Loucy (cell line): Measurements from ENCODE around the gene L1CAM.

Experiments used
- H2AFZ ChIP-seq: fragments of 200-600 bp; sonication (generic); 2 replicates; pipeline ENCODE4 v1.6.0; 2016; ENCODE audit warnings: antibody characterized with exemption, mild to moderate bottlenecking, low read length, moderate library complexity
- H3F3A ChIP-seq: fragments of 200-600 bp; 2 replicates; pipeline ENCODE4 v1.6.0; 2016; ENCODE audit warnings: antibody characterized with exemption, low read depth, mild to moderate bottlenecking
- H3K27me3 ChIP-seq: fragments of 200-600 bp; sonication (generic); 2 replicates; pipeline ENCODE4 v1.6.1; 2014; ENCODE audit warnings: low read length, mild to moderate bottlenecking; ENCODE audit not compliant: insufficient read depth, poor library complexity, severe bottlenecking
- H3K36me3 ChIP-seq: fragments of 200-600 bp; sonication (generic); 2 replicates; pipeline ENCODE4 v1.6.1; 2016; ENCODE audit warnings: low read length; ENCODE audit not compliant: insufficient read depth
- H3K4me1 ChIP-seq: fragments of 200-600 bp; sonication (generic); 2 replicates; pipeline ENCODE4 v1.5.1; 2014; ENCODE audit warnings: low read length, mild to moderate bottlenecking; ENCODE audit not compliant: insufficient read depth, poor library complexity, severe bottlenecking
- H3K4me2 ChIP-seq: fragments of 200-600 bp; sonication (generic); 2 replicates; pipeline ENCODE4 v1.6.0; 2014; ENCODE audit warnings: antibody characterized with exemption, low read length, low read depth, mild to moderate bottlenecking; ENCODE audit not compliant: poor library complexity, severe bottlenecking
- H3K4me3 ChIP-seq: fragments of 200-600 bp; sonication (generic); 2 replicates; pipeline ENCODE4 v1.5.1; 2014; ENCODE audit warnings: low read length, mild to moderate bottlenecking, mixed read lengths; ENCODE audit not compliant: poor library complexity, severe bottlenecking
- H3K79me2 ChIP-seq: fragments of 200-600 bp; sonication (generic); 2 replicates; pipeline ENCODE4 v1.6.1; 2014; ENCODE audit warnings: low read length; ENCODE audit not compliant: insufficient read depth
- H3K9ac ChIP-seq: fragments of 200-600 bp; sonication (generic); 2 replicates; pipeline ENCODE4 v1.6.0; 2014; ENCODE audit warnings: mild to moderate bottlenecking, low read depth, low read length, moderate library complexity; ENCODE audit not compliant: poor library complexity, severe bottlenecking
- H3K9me2 ChIP-seq: fragments of 200-600 bp; sonication (generic); replicated peaks from 2 replicates; pipeline ENCODE4 v1.6.1; 2016; ENCODE audit warnings: low read depth, low read length, mixed read lengths
- H3K9me3 ChIP-seq: fragments of 200-600 bp; sonication (generic); 2 replicates; pipeline ENCODE4 v1.6.1; 2014; ENCODE audit warnings: mild to moderate bottlenecking, antibody characterized with exemption, low read length, low read depth; ENCODE audit not compliant: insufficient read depth
- H4K20me1 ChIP-seq: fragments of 200-600 bp; sonication (generic); 2 replicates; pipeline ENCODE4 v1.6.0; 2014; ENCODE audit warnings: antibody characterized with exemption, low read length, mild to moderate bottlenecking; ENCODE audit not compliant: insufficient read depth, poor library complexity, severe bottlenecking
- EZH2phosphoT487 ChIP-seq: fragments of 200-600 bp; IDR thresholded peaks from 2 replicates; pipeline ENCODE4 v1.6.1; 2018; ENCODE audit warnings: antibody characterized with exemption, mild to moderate bottlenecking, moderate library complexity, borderline replicate concordance
- TF ChIP-seq, protein P1 (sequence below): fragments of 200-600 bp; sonication (generic); conservative IDR thresholded peaks from 2 replicates; pipeline ENCODE4 v1.5.1; 2014; ENCODE audit warnings: mild to moderate bottlenecking, antibody characterized with exemption, low read length

The L1CAM gene

DNA sequence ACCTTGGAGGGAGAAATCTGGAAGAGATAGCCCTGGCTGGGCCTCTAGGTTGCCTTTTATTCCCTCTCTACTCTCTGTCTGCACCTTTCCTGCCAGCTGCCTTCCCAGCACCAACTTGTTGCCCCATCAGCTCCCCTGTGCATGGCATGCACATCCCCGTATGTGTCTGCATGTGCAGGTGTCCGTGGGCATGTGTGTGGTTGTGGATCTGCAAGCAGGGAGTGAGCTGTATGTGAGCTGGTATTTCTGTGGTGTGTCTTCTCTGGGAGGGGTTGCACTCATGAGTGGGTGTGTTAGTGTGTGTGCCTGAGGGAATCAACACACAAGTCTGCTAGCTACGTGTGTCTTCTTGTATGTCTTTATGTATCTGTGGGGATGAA lies 9.9 kb downstream of the L1CAM start:
- Histone ChIP-seq H3K27me3 (no peaks in the 10 kb centered on the region), H3K4me2 (no peak overlapping the region), H2AFZ (no peak overlapping the region), H3K9ac (no peak overlapping the region), H3K36me3 (no peaks in the 10 kb centered on the region), H3K9me3 (no peaks in the 10 kb centered on the region), H3K79me2 (no peaks in the 10 kb centered on the region), H3K4me3 (no peak overlapping the region), H3K9me2 (no peaks in the 10 kb centered on the region), H4K20me1 (no peaks in the 10 kb centered on the region), H3F3A (no peaks in the 10 kb centered on the region), H3K4me1 (peaks cover 16% of the 10 kb centered on the region)
- no peak for TF ChIP-seq EZH2phosphoT487
- TF ChIP-seq, protein P1, sequence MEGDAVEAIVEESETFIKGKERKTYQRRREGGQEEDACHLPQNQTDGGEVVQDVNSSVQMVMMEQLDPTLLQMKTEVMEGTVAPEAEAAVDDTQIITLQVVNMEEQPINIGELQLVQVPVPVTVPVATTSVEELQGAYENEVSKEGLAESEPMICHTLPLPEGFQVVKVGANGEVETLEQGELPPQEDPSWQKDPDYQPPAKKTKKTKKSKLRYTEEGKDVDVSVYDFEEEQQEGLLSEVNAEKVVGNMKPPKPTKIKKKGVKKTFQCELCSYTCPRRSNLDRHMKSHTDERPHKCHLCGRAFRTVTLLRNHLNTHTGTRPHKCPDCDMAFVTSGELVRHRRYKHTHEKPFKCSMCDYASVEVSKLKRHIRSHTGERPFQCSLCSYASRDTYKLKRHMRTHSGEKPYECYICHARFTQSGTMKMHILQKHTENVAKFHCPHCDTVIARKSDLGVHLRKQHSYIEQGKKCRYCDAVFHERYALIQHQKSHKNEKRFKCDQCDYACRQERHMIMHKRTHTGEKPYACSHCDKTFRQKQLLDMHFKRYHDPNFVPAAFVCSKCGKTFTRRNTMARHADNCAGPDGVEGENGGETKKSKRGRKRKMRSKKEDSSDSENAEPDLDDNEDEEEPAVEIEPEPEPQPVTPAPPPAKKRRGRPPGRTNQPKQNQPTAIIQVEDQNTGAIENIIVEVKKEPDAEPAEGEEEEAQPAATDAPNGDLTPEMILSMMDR = no peak

DNA sequence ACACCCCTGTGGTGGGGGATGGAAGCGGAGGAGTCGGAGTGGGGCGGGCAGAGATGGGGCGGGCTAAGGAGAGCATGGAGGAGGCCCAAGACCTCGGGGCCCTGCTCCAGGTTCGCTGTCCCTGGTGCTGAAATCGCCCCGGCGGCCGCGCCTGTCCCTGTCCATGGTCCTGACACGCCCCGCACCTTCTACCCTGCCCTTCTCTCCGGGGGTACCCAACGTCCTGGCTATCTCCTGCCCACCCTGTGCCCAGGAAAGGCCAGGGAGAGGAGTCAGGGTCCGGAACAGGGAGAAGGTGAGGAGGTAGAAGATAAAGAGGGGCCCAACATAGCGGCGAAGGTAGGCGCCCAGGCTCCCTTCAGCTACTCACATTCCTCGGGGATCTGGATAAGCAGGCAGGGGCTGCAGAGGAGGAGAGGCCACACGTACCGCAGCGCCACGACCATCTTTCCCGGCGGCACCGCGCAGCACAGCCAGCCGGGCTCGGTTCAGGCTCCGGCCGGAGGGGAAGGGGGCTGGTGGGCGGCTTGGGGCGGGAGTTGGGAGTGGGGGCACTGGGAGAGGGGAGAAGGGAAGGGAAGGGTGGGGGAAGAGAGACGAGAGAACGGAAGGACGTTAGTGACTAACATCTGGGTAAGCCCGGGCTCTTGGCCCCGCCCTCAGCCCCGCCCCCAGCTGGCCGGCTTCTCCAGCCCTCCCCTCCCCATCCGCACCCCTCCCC lies 10.4 kb downstream of the L1CAM start:
- H3K4me3 ChIP-seq = no peak overlapping the region
- no peaks in the 10 kb centered on the region for H3K27me3 ChIP-seq
- H3F3A ChIP-seq = no peaks in the 10 kb centered on the region
- H3K4me2 ChIP-seq = no peak overlapping the region
- H4K20me1 ChIP-seq = no peaks in the 10 kb centered on the region
- no peak overlapping the region for H3K9ac ChIP-seq
- H2AFZ ChIP-seq = no peak overlapping the region
- TF ChIP-seq EZH2phosphoT487 = no peak
- TF ChIP-seq, protein P1 = no peak
- H3K79me2 ChIP-seq = no peaks in the 10 kb centered on the region
- H3K9me3 ChIP-seq = no peaks in the 10 kb centered on the region
- H3K9me2 ChIP-seq = no peaks in the 10 kb centered on the region
- no peaks in the 10 kb centered on the region for H3K36me3 ChIP-seq
- peaks cover 16% of the 10 kb centered on the region for H3K4me1 ChIP-seq

DNA sequence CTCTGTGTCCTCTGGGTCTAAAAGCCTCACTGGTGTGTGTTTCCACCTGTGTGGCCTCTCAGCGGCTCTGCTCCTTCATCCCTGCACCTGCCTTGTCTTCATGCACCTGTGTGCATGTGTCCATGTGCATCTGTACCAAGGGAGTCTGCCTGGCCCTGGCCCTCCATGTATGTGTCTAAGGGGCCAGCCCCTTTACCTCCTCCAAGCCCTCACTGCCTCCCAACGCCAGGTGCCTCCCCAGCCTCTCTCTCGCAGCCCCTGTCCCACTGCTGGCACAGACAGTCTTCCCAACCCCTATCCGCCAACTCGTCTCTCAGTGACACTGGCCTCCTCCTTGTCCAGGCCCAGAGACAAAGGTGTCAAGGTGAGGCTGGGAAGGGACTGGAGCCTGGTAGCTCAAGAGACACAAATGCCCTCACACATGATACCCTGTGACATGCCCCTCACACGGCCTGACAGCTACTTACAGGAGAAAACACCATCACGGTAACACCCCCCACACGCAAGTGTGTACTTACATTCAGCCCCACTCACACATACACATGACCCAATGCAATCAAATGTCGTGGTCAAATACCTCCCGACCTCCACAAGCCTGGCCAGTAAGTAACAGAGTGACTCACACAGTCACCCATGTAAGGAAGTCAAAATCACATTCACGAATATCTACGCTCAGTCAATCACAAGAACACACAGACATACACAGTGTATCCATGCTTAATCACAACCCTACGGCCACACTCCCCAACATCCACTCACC lies 11.4 kb downstream of the L1CAM start:
- Histone ChIP-seq H3K9ac (no peak overlapping the region), H4K20me1 (no peaks in the 10 kb centered on the region), H3F3A (no peaks in the 10 kb centered on the region), H3K36me3 (no peaks in the 10 kb centered on the region), H3K4me1 (peaks cover 16% of the 10 kb centered on the region), H3K9me3 (no peaks in the 10 kb centered on the region), H3K79me2 (no peaks in the 10 kb centered on the region), H3K27me3 (no peaks in the 10 kb centered on the region), H2AFZ (no peak overlapping the region), H3K4me2 (no peak overlapping the region), H3K9me2 (no peaks in the 10 kb centered on the region), H3K4me3 (no peak overlapping the region)
- TF ChIP-seq, protein P1 = no peak
- no peak for TF ChIP-seq EZH2phosphoT487
